GM21529 (cell line): Measurements from ENCODE around the gene BRAT1.
"Not testable (repeated sequence)": the region's sequence is repeated elsewhere in the genome, so short reads cannot be mapped to it uniquely, and the experiment has no call there.

ENCODE experiments used
- ATAC-seq: cut with Tn5 transposase; IDR thresholded peaks from one replicate; pipeline ENCODE4 v1.9.1; 2021; ENCODE audit not compliant: unreplicated experiment

BRAT1 gene

DNA sequence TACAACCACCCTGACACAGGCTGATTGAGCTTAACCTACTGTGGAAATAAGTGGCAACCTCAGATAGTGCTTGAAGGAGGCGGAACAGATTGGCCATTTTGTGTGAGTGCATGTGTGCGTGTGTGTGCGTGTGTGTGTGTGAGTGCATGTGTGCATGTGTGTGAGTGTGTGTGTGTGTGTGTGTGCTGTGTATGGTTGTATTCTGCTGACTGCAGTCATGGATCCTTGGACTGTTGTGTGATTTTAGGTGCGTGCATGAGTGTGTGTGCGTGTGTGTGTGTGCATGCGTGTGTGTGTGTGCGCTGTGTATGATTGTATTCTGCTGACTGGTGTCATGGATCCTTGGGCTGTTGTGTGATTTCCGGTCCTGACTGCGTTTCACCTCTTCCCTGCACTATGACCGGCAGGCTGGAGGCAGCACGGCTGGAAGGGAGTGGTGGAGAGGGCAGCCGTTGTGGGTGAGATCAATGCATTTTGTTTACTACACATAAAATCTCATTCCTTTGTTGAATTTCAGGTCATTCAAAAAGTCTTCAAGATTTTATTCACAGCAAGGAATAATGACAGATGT, 9.7 kb upstream of the BRAT1 start:
- no peak for ATAC-seq

GRCh38 chr7:2563955-2564354, 8.6 kb upstream of the BRAT1 start:
- not testable (repeated sequence) for ATAC-seq

GRCh38 chr7:2559283-2559950, 4.1 kb upstream of the BRAT1 start:
- peak; percentile 4 for ATAC-seq

DNA sequence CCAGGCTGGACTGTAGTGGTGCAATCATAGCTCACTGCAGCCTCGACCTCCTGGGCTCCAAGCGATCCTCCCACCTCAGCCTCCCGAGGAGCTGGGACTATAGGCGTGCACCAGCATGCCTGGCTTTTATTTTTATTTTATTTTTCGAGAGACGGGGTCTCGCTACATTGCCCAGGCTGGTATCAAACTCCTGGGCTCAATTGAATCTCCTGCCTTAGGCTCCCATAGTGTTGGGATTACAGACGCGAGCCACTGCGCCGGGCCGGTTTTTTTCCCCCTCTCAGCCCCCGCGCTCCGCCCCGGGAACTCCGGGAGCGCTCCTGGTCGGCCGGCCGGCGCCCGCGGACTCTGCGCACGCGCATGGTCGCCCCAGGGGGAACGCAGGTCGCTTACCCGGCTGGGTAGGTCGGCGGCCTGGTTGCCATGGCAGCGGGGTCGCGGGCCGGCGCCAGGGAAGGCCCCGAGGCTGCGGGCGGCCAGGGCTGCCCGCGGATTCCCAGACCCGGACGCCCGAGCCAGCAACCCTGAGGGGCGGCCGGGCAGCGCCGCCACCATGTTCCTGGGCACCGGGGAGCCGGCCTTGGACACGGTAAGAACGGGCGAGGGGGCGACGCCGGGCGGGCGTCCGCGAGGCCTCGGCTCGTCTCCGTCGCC, 3.4 kb upstream of the BRAT1 start, which contains the start of gene IQCE:
Gene IQCE (plus strand): TSS at position 351 of the 654 bp plus-strand sequence. CDS start 203 bp downstream, at position 554.
- ATAC-seq, result peak; percentile 49

- ATAC-seq, result no peak
These were observed 638 bp downstream of the BRAT1 start for GRCh38 chr7:2554661-2555111.

GRCh38 chr7:2553831-2554581, 1.3 kb downstream of the BRAT1 start:
- ATAC-seq, result no peak

- ATAC-seq, result no peak
These were observed 2.2 kb downstream of the BRAT1 start for GRCh38 chr7:2553108-2553507.

- no peak for ATAC-seq
These were observed 3.9 kb downstream of the BRAT1 start for GRCh38 chr7:2551418-2551817.

DNA sequence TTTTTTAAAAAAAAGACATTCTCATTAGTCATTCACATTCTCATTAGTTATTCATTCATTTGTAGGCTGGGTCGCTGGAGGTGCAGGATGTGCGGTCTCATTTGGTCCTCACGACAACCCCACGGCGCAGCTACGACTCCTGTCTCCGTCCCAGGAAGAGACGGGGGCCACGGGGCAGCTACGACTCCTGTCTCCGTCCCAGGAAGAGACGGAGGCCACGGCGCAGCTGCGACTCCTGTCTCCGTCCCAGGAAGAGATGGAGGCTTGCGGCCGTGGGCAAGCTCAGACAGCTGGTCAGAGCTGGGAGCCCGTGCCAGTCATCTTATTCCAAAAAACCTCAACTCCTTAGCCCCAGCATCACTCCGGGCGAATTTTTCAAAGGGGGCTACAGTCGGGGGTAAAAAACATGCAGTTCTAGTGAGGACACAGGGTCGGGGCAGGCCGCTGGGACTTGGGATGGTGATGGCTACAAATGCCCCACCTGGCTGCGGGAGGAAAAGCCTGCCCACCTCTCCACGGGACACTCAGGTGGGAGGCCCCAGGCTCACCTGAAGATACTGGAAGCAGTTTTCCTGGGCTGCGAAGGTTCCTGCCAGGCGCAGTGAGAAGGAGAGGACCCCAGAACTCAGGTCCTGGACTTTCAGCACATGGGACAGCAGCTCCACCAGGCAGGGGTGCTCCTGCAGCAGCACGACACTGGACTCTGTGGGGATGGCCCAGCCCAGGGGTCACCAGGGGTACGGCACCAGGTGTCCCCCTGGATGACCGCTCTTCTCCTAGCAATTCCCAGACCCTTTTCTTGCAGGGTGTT, 8.3 kb downstream of the BRAT1 start:
- no peak for ATAC-seq

DNA sequence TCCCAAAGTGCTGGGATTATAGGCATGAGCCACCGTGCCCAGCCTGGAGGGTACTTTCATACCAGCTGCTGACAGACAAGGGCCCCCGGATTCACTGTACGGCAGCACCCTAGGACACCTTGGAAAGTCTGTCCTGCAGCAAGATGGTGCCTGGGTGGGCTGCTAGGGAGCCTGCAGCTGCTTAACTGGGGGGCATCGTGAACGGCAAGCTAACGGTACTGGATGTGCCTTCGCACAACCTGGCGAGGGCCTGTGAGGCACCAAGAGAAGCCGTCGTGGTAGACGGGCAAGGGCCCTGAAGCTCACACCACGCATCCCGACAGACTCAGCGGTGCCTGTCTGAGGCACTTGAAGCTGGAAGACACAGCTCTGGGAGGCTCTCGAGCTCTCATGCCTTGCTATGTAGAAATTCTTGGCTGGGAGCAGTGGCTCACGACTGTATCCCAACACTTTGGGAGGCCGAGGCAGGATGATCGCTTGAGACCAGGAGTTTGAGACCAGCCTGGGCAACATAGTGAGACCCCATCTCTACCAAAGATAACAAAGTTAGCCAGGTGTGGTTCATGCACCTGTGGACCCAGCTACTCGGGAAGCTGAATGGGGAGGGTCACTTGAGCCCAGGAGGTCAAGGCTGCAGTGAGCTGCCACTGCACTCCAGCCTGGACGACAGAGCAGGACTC, 9.4 kb downstream of the BRAT1 start:
- no peak for ATAC-seq

GRCh38 chr7:2544541-2545188, 10.7 kb downstream of the BRAT1 start:
- ATAC-seq, result no peak

- no peak for ATAC-seq
These were observed 12.1 kb downstream of the BRAT1 start for GRCh38 chr7:2542916-2543871.

- no peak for ATAC-seq
These were observed 13.1 kb downstream of the BRAT1 start for GRCh38 chr7:2542011-2542915.

GRCh38 chr7:2541291-2542010, 13.9 kb downstream of the BRAT1 start:
- ATAC-seq, result no peak

- ATAC-seq, result no peak
These were observed 14.7 kb downstream of the BRAT1 start for GRCh38 chr7:2540641-2541051.

DNA sequence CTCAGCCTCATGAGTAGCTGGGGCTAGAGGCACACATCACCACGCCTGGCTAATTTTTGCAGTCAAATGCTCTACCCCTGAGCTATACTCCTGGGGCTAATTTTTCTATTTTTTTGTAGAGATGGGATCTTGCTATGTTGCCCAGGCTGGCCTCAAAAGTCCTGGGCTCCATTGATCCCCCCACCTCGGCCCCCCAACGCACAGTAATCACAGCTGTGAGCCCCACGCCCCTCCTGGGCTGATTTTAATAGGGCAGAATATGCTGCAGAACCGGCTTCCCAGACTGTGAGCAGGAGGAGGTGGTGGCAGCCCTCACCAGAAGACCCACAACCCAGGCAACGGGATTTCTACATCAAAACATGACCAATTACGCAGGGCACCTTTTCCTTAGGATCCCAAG, 15.2 kb downstream of the BRAT1 start:
- no peak for ATAC-seq
